ENCODE results near the gene ZBTB37.
"Not testable (repeated sequence)": the region's sequence is repeated elsewhere in the genome, so short reads cannot be mapped to it uniquely, and the experiment has no call there.

ZBTB37 gene

DNA sequence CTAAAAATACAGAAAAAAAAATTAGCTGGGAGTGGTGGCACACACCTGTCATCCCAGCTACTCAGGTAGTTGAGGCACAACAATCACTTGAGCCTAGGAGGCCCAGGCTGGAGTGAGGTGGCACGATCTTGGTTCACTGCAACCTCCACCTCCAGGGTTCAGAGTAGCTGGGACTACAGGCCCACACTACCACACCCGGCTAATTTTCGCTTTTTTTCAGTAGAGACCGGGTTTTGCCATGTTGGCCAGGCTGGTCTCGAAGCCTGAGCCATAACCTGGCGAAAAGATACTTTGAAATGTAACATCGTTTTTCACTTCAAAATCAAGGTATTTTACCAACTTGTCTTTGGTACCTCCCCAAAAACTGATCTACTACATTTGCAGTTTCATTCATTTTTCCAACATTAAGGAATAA lies 6.4 kb upstream of the ZBTB37 start:
- Histone ChIP-seq H3K4me1 (ENCODE audit: insufficient read depth, low read length) (peaks cover 5% of the 10 kb centered on the region; the same call in 1 of the 2 replicates), H3K9ac (ENCODE audit: low read depth, low read length) (no peak overlapping the region), H3K9me3 (ENCODE audit: control insufficient read depth, insufficient read depth, low read length) (no peaks in the 10 kb centered on the region), H3K36me3 (ENCODE audit: insufficient read depth, low read length) (peaks cover 38% of the 10 kb centered on the region)

DNA sequence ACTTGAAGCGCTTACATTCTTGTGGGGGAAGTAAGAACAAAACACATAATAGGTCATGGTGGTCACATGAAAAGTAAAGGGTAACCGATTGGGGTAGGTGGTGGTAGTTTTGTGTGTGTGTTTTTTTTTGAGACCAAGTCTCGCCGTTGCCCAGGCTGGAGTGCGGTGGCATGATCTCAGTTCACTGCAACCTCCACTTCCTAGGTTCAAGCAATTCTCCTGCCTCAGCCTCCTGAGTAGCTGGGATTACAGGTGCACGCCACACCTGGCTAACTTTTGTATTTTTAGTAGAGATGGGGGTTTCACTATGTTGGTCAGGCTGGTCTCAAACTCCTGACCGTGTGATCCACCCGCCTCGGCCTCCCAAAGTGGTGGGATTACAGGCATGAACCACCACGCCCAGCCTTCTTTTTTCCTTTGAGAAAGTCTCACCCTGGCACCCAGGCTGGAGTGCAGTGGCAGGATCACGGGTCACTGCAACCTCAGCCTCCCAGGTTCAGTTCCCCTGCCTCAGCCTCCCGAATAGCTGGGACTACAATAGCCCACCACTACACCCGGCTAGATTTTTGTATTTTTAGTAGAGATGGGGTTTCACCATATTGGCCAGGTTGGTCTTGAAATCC lies 5.9 kb upstream of the ZBTB37 start:
- peaks cover 43% of the 10 kb centered on the region for H3K36me3 ChIP-seq (ENCODE audit: insufficient read depth, low read length)
- H3K9ac ChIP-seq (ENCODE audit: low read depth, low read length); H3K9me3 ChIP-seq (ENCODE audit: control insufficient read depth, insufficient read depth, low read length); H3K4me1 ChIP-seq (ENCODE audit: insufficient read depth, low read length): not testable (repeated sequence)

DNA sequence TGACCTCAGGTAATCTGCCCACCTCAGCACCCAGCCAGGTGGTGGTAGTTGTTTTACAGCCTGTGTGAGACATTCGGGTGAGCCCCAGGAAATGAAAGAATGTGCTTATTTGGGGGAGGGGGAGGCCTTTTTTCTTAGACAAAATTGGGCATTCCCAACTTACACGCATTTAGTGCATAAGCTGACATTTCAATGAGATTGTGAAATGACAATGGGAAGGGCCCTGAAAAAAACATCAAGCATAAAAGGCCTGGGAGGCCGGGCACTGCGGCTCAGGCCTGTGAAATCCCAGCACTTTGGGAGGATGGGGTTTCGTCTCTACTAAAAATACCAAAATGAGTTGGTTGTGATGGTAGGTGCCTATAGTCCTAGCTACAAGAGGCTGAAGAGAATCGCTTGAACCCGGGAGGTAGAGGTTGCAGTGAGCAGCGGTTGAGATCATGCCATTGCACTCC lies 5.4 kb upstream of the ZBTB37 start:
- peaks cover 43% of the 10 kb centered on the region for H3K36me3 ChIP-seq (ENCODE audit: insufficient read depth, low read length)
- H3K9ac ChIP-seq (ENCODE audit: low read depth, low read length), result no peak overlapping the region
- peaks cover 5% of the 10 kb centered on the region; the same call in 1 of the 2 replicates for H3K4me1 ChIP-seq (ENCODE audit: insufficient read depth, low read length)
- no peaks in the 10 kb centered on the region for H3K9me3 ChIP-seq (ENCODE audit: control insufficient read depth, insufficient read depth, low read length)

DNA sequence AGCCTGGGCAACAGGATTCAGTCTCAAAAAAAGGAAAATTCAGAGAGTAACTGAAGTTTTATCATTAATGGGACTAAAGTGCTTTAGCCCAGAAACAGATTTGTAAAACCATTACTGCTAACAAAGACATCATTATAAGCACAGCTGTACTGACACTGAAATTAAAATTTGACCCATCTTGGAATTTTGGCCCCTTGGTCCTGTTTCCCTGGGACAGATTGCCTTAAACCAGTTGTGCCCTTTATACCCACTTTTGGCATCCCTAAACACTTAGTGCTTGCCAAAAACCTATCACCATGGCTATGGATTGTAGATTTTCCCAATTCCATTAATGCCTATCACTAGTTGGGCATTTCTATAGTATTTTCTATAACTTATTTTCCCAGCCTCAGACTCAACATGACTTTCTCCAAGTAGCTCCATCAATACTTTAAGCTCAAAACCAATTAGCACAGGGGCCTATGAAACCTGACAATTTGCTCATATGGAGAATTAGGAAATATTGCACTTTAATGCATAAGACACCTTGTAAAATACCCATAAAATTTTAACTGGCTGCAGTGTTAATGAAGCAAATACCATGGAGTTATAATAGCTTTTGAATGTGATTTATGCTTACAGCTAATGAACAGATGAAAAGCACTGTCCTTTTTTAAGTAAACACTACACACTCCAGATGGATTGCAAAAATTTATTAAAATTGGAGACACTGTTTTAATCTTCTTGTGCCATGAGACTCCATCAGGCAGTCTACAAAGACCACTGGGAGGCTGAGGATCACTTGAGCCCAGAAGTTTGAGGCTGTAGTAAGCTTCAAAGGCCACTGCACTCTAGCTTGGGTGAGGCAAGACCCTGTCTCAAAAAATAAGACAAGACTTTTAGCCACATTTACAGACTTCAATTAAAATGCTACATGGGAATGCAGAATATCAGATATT lies 4.7 kb upstream of the ZBTB37 start:
- H3K9ac ChIP-seq (ENCODE audit: low read depth, low read length), result no peak overlapping the region
- no peaks in the 10 kb centered on the region for H3K9me3 ChIP-seq (ENCODE audit: control insufficient read depth, insufficient read depth, low read length)
- H3K36me3 ChIP-seq (ENCODE audit: insufficient read depth, low read length), result peaks cover 43% of the 10 kb centered on the region
- H3K4me1 ChIP-seq (ENCODE audit: insufficient read depth, low read length), result peaks cover 5% of the 10 kb centered on the region; the same call in 1 of the 2 replicates

DNA sequence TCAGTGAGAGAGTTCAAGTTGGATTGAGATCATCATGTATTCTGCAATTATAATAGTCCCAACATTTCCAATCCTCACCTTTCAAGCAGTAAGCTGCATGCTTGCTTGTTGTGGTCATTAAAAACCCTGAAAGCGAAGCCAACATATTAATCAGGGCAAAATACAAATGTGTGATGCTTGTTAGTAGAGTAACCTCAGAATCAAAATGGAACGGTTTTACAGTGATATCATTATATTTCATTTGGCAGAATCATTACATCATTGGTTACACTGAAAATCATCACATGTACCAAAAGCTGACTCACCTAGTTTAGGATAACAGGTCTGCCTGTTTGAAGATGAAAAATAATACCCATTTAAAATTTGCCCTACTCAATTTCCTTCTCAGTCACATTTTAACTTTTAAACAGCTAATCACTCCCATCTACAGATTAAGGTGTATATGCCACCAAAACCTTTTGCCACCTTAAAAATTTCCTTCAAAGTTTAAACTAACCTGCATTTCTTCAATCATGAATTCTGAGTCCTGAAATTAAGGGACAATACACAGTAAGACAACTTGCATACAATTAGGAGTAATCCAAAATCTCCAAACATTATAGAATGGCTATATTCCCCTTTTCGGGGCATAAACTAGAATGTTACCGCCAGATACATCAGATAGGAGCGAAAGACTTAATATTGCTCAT lies 3.9 kb upstream of the ZBTB37 start:
- Histone ChIP-seq H3K9me3 (ENCODE audit: control insufficient read depth, insufficient read depth, low read length) (no peaks in the 10 kb centered on the region), H3K4me1 (ENCODE audit: insufficient read depth, low read length) (peaks cover 7% of the 10 kb centered on the region), H3K36me3 (ENCODE audit: insufficient read depth, low read length) (peaks cover 43% of the 10 kb centered on the region), H3K9ac (ENCODE audit: low read depth, low read length) (no peak overlapping the region)

DNA sequence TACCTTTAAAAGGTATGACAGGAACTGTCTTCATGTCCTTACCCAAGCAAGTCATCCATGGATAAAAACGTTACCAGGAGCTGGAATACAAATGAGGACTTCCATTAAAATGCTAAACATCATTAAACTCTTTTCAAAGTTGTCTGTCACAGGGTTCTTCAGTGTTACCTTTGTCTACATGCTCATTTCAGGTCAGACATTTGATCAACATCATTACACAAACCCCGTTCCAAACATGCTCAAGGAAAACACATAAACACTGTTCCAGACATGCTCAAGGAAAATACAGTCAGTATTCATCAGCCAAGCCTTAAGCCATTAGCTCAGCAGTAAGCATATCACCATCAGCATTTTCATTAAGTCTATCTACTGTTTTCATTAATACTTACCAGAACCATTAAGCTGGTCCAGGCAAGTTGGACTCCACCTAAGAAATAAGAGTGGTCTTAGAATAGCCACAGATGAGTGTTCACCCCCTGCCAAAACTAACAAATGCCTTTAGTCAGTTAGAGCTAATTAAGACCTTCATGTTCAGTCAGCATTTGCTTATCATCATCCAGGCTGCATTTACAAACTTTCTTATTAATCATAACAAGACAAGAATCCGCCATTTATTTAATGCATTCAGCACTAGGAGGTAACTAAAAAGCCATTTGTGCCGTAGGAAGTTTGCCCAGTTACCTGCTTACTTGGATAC lies 2.6 kb upstream of the ZBTB37 start:
- H3K4me1 ChIP-seq (ENCODE audit: insufficient read depth, low read length), result peaks cover 9% of the 10 kb centered on the region

DNA sequence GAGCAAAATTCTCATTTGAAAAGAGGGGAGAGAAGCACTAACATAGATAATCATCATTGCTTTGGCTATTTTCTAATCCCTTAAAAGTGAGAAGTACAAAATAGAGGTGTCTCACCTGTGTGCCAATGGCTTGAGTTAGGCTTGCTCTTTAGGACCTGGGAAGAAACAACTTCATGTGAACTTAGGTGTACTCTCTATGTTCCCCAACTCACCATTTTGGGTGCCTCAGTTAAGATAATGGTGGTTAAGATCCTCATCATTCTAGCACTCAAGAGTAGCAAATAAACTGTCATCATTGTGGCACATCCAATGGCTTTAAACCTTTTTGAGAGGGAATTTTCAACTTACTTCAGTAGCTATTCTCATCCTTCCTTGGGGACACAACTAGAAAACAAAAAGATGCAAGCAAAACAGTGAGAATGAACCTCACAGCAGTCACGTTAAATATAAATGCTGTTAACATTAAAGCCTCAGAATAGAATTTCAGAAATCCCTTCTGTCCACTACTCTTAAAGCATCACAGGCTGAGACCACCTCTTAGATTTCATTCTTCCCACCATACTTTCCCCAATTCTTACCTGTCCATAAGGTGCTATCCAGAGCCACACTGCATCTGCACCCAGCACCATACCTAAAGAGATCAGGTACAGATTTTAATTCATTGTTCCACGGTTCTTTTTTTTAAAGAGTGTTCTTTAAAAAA lies 1.6 kb upstream of the ZBTB37 start:
- Histone ChIP-seq H3K36me3 (ENCODE audit: insufficient read depth, low read length) (peaks cover 53% of the 10 kb centered on the region), H3K9me3 (ENCODE audit: control insufficient read depth, insufficient read depth, low read length) (no peaks in the 10 kb centered on the region), H3K9ac (ENCODE audit: low read depth, low read length) (peak overlapping the region; percentile 74), H3K4me1 (ENCODE audit: insufficient read depth, low read length) (peaks cover 9% of the 10 kb centered on the region)

More for the DNA sequence above, 2.6 kb upstream of the ZBTB37 start:
- H3K9me3 ChIP-seq (ENCODE audit: control insufficient read depth, insufficient read depth, low read length), result no peaks in the 10 kb centered on the region
- H3K36me3 ChIP-seq (ENCODE audit: insufficient read depth, low read length), result peaks cover 46% of the 10 kb centered on the region
- H3K9ac ChIP-seq (ENCODE audit: low read depth, low read length), result peak overlapping the region; percentile 74

DNA sequence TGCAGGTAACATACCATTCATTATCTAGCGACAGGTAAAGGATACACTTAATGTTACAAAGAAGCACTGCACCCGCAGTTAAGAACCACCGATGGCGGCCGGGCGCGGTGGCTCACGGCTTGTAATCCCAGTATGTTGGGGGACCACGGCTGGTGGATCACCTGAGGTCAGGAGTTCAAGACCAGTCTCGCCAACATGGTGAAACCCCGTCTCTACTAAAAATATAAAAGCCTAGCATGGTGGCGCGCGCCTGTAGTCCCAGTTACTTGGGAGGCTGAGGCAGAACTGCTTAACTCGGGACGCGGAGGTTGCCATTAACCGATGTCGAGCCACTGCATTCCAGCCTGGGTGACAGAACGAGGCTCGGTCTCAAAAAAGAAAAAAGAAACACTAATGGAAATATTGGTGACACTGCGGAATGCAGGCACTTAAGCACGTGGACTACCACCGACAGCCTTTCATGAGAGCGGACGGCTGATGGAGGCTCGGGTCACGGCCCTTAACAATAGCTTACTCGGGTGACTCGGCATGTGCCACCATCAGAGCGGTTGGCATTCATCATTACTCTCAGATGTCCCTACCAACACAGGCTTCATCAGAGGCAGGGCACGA lies 933 bp upstream of the ZBTB37 start:
- Histone ChIP-seq H3K36me3 (ENCODE audit: insufficient read depth, low read length) (peaks cover 53% of the 10 kb centered on the region), H3K4me1 (ENCODE audit: insufficient read depth, low read length) (peaks cover 9% of the 10 kb centered on the region), H3K9ac (ENCODE audit: low read depth, low read length) (peak overlapping the region; percentile 74), H3K9me3 (ENCODE audit: control insufficient read depth, insufficient read depth, low read length) (no peaks in the 10 kb centered on the region)

DNA sequence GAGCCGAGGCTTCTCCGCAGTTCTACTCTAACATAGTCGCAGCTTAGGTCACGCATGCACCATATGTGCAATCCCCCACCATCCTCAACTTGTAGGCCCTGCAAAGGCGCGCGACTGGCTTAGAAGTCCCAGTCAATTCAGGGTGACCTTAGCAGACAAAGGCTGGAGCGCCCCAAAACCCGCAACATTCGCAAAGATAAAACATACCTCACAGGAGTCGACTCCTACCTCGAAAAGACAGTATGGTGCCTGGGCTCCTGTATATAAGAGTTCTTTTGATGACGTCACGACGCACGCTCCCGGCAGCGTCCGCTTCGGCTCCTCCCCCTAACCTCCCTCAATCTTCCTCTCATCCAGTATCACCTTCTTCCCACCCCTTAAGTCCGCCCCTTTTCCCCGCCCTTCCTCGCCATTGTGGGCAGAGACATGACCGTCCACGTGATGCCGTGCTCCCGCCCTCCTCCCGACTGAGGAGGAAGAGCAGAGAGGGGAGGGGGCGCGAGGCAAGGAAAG lies 371 bp upstream of the ZBTB37 start, which contains the start of gene GAS5:
TSS of gene GAS5 (minus strand) at position 237 of the 513 bp plus-strand sequence.
- peaks cover 53% of the 10 kb centered on the region for H3K36me3 ChIP-seq (ENCODE audit: insufficient read depth, low read length)
- peak within 1 kb of the TSS; percentile 74 for H3K9ac ChIP-seq (ENCODE audit: low read depth, low read length)
- no peaks in the 10 kb centered on the region for H3K9me3 ChIP-seq (ENCODE audit: control insufficient read depth, insufficient read depth, low read length)
- H3K4me1 ChIP-seq (ENCODE audit: insufficient read depth, low read length), result peaks cover 9% of the 10 kb centered on the region

DNA sequence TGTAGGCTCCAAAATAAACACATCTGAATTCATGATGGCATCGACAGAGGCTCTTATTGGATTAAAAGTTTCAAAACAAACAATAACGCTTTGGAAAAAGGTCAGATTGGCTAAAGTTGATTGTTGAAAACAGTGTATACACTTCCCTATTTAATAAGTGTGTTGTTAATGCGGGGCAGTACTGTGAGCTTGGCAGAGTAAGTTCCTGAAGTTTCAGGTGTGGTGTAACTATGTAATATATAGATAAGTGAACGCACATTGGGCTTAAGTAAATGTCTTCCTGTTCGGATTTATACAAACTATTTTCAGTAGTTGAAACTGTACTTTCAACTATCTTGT lies 810 bp downstream of the ZBTB37 start:
- Histone ChIP-seq H3K9me3 (ENCODE audit: control insufficient read depth, insufficient read depth, low read length) (no peaks in the 10 kb centered on the region), H3K4me1 (ENCODE audit: insufficient read depth, low read length) (peaks cover 9% of the 10 kb centered on the region), H3K36me3 (ENCODE audit: insufficient read depth, low read length) (peaks cover 46% of the 10 kb centered on the region), H3K9ac (ENCODE audit: low read depth, low read length) (peak overlapping the region; percentile 70)

DNA sequence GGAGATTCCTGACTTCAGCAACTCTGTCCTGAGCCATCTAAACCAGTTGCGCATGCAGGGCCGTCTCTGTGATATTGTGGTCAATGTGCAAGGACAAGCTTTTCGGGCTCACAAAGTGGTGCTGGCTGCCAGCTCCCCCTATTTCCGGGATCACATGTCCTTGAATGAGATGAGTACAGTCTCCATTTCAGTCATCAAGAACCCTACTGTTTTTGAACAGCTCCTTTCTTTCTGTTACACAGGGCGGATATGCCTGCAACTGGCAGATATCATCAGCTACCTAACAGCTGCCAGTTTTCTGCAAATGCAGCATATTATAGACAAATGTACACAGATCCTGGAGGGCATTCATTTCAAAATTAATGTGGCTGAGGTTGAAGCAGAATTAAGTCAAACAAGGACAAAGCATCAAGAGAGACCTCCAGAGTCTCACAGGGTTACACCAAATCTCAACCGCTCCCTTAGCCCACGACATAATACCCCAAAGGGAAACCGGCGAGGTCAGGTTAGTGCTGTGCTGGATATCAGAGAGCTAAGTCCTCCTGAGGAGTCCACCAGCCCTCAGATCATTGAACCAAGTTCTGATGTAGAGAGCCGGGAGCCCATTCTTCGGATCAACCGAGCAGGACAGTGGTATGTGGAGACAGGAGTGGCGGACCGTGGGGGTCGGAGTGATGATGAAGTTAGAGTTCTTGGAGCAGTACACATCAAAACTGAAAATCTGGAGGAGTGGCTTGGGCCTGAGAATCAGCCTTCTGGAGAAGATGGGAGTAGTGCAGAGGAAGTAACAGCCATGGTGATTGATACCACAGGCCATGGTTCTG lies 2.3 kb downstream of the ZBTB37 start:
- peaks cover 31% of the 10 kb centered on the region for H3K36me3 ChIP-seq (ENCODE audit: insufficient read depth, low read length)
- H3K4me1 ChIP-seq (ENCODE audit: insufficient read depth, low read length), result peaks cover 6% of the 10 kb centered on the region
- no peak overlapping the region for H3K9ac ChIP-seq (ENCODE audit: low read depth, low read length)
- H3K9me3 ChIP-seq (ENCODE audit: control insufficient read depth, insufficient read depth, low read length), result no peaks in the 10 kb centered on the region

DNA sequence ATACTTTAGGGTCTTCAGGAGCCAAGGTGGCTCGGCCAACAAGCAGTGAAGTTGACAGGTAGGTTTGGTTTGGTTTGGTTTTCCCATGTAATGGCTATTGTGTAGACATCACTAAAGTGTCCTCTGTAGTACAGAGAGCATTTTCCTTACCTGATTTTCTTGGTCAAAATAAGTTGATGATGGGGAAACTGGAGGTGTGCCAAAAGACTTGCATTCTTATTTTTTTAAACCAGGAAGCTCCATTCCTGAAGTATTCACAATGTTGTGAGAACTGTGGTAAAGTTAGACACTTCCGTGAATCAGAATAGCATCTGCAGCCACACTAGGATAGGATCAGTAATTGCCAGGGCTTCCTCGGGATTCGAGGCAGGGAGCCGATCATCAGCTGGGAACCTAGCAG lies 2.9 kb downstream of the ZBTB37 start:
- Histone ChIP-seq H3K36me3 (ENCODE audit: insufficient read depth, low read length) (peaks cover 25% of the 10 kb centered on the region), H3K9ac (ENCODE audit: low read depth, low read length) (no peak overlapping the region), H3K9me3 (ENCODE audit: control insufficient read depth, insufficient read depth, low read length) (no peaks in the 10 kb centered on the region), H3K4me1 (ENCODE audit: insufficient read depth, low read length) (peaks cover 4% of the 10 kb centered on the region)

All from ES-I3 (cell line).